ENCODE measurements around the gene YBX3. TPM values are rescaled to one million over a fixed set of nuclear protein-coding genes. Genes with fewer than 3 reads are reported as not detected.

YBX3 gene
- total and polyA plus RNA-seq, 2 of the 4 experiments (the other 2 are of a cell fraction) = 33.7 to 132 TPM

- H3K9ac ChIP-seq (ENCODE audit: low read depth, low read length) = no peak overlapping the region
- no peak overlapping the region for H3K23ac ChIP-seq (ENCODE audit: low read depth, low read length)
- no peak overlapping the region for H3K14ac ChIP-seq (replicated peaks; ENCODE audit: low read depth, low read length)
- no peak overlapping the region for H4K8ac ChIP-seq (ENCODE audit: low read depth in 2 of 2, low read length in 2 of 2)
- no peak overlapping the region for H3K27ac ChIP-seq (ENCODE audit: insufficient read depth, low read length)
- no peaks in the 10 kb centered on the region for H3K4me1 ChIP-seq (ENCODE audit: control insufficient read depth, insufficient read depth, low read length)
- H4K5ac ChIP-seq (ENCODE audit: low read depth, low read length) = no peak overlapping the region
- DNase-seq = no peak
- TF ChIP-seq USF2 (IDR thresholded peaks at IDR 0.05; ENCODE audit: low read depth, low read length) (no peak), FOS (IDR thresholded peaks at IDR 0.05; ENCODE audit: low read depth, low read length) (no peak), POLR2A (IDR thresholded peaks at IDR 0.05; ENCODE audit: low read depth, low read length) (no peak), RFX5 (IDR thresholded peaks at IDR 0.05; ENCODE audit: low read depth, low read length) (no peak), BHLHE40 (IDR thresholded peaks at IDR 0.05; ENCODE audit: low read depth, low read length) (no peak), CEBPB (IDR thresholded peaks at IDR 0.05; ENCODE audit: low read depth, low read length) (no peak), NFE2L2 (IDR thresholded peaks at IDR 0.05; ENCODE audit: low read depth, low read length) (no peak), ELK1 (IDR thresholded peaks at IDR 0.05; ENCODE audit: borderline replicate concordance, low read depth, low read length) (no peak), CHD1 (IDR thresholded peaks at IDR 0.05; ENCODE audit: low read depth, low read length) (no peak), SMC3 (IDR thresholded peaks at IDR 0.05; ENCODE audit: low read depth, low read length) (no peak), RAD21 (IDR thresholded peaks at IDR 0.05; ENCODE audit: low read length) (no peak), MAZ (IDR thresholded peaks at IDR 0.05; ENCODE audit: borderline replicate concordance, low read depth, low read length) (no peak), RCOR1 (IDR thresholded peaks at IDR 0.05; ENCODE audit: insufficient replicate concordance, low read length) (no peak), MAFK (IDR thresholded peaks at IDR 0.05; ENCODE audit: low read depth, low read length) (no peak), CTCF (conservative IDR thresholded peaks at IDR 0.05; ENCODE audit: low read depth, low read length) (no peak), MXI1 (IDR thresholded peaks at IDR 0.05; ENCODE audit: borderline replicate concordance, low read depth, low read length) (no peak)
- H2BK15ac ChIP-seq (ENCODE audit: low read depth, low read length) = no peak overlapping the region
- no peak overlapping the region for H2BK5ac ChIP-seq (ENCODE audit: low read depth, low read length, poor library complexity, severe bottlenecking)
- H2BK120ac ChIP-seq (ENCODE audit: low read depth, low read length) = no peak overlapping the region
- no peak overlapping the region for H3K4me2 ChIP-seq (ENCODE audit: low read depth, low read length)
- no peak for ATAC-seq (ENCODE audit: low read depth)
- H2AK5ac ChIP-seq (ENCODE audit: low read depth, low read length) = no peak overlapping the region
- no peak overlapping the region for H3K4me3 ChIP-seq (ENCODE audit: insufficient read depth, low read depth, low read length)
- H2AK9ac ChIP-seq (replicated peaks; ENCODE audit: low read depth, low read length, poor library complexity) = no peak overlapping the region
- no peak overlapping the region for H2AFZ ChIP-seq (replicated peaks; ENCODE audit: low read length, poor library complexity)
- no peak overlapping the region for H3K56ac ChIP-seq (ENCODE audit: extremely low read depth, insufficient read depth, low read length)
- no peaks in the 10 kb centered on the region for H4K20me1 ChIP-seq (ENCODE audit: insufficient read depth, low read length)
- no peak overlapping the region for H3K4ac ChIP-seq (ENCODE audit: low read depth, low read length)
- H4K91ac ChIP-seq (ENCODE audit: insufficient read depth, low read depth, low read length) = no peak overlapping the region
- no TSS peak for BruUV-seq (replicated peaks)
- peaks cover 36% of the 10 kb centered on the region for H3K27me3 ChIP-seq (ENCODE audit: control insufficient read depth, insufficient read depth, low read length)
- H3K9me1 ChIP-seq (ENCODE audit: insufficient read depth, low read length) = no peaks in the 10 kb centered on the region
- POLR2A ChIA-PET (ENCODE audit: unreplicated experiment) = no interaction called here
- dilution Hi-C loops (cut with HindIII; ENCODE audit: low sequenced_read_pairs, unreplicated experiment) (no loop called here), in situ Hi-C loops (cut with MboI; ENCODE audit: low sequenced_read_pairs) (no loop called here), intact Hi-C loops (cut with micrococcal nuclease) (no loop called here)
- no peak overlapping the region for H3K18ac ChIP-seq (ENCODE audit: low read depth, low read length)
- CTCF ChIA-PET = no interaction called here
- no peaks in the 10 kb centered on the region for H3K36me3 ChIP-seq (ENCODE audit: control insufficient read depth, insufficient read depth, low read length)
- H2BK20ac ChIP-seq (ENCODE audit: low read depth, low read length) = no peak overlapping the region
- no peaks in the 10 kb centered on the region for H3K9me3 ChIP-seq (ENCODE audit: control insufficient read depth, insufficient read depth, low read length)
- no peaks in the 10 kb centered on the region for H3K79me1 ChIP-seq (ENCODE audit: low read depth in 1 of 2, low read length in 2 of 2)
Measured at GRCh38 chr12:10735428-10735827, 12.3 kb upstream of the YBX3 start.

Data from IMR-90 (cell line).